Measurements from ENCODE around the gene HCN2.

DNA sequence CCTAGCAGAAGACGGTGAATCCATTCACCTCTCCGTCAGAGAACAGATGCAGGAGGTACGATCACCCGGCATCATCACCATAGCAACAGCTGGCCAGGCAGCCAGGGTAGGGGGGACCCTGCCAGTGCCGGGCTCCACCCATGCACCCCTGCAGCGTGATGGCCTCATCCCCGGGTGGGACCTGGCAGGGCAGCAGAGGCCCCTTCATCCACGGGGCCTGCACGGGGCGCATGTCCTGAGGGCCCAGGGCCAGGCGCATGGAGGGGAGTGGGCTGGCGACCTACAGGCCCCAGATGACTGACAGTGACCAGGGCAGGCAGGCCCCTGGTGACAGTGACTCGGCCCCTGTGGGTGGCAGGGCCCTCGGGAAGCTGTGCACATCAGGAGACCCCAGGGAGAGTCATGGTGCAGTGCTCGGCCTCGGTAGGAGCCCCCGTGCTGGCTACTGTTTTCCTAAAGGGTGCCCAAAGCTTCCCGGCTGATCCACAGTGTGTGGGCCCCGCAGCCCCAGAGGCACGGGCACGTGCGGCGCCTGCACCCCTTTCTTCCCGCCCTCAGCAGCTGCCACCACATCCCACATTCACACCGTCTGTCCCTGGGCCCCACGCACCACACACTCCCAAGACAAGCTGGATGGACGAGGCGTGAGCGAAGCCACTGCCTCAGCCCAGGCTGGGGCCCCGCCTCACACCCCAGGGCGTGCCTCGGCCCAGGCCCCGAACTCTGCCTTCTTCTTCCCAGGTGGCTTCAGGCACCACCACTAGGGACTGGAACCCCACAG, 68.6 kb downstream of the HCN2 start:
- no peak for TF ChIP-seq CTCF (CRISPR knock-in tag; IDR thresholded peaks at IDR 0.05)
- no peak for TF ChIP-seq NBN (conservative IDR thresholded peaks at IDR 0.05)
- TF ChIP-seq, protein P1, sequence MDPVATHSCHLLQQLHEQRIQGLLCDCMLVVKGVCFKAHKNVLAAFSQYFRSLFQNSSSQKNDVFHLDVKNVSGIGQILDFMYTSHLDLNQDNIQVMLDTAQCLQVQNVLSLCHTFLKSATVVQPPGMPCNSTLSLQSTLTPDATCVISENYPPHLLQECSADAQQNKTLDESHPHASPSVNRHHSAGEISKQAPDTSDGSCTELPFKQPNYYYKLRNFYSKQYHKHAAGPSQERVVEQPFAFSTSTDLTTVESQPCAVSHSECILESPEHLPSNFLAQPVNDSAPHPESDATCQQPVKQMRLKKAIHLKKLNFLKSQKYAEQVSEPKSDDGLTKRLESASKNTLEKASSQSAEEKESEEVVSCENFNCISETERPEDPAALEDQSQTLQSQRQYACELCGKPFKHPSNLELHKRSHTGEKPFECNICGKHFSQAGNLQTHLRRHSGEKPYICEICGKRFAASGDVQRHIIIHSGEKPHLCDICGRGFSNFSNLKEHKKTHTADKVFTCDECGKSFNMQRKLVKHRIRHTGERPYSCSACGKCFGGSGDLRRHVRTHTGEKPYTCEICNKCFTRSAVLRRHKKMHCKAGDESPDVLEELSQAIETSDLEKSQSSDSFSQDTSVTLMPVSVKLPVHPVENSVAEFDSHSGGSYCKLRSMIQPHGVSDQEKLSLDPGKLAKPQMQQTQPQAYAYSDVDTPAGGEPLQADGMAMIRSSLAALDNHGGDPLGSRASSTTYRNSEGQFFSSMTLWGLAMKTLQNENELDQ (CRISPR knock-in tag; IDR thresholded peaks at IDR 0.05; ENCODE audit: borderline replicate concordance), result no peak
- no peak for TF ChIP-seq JUND (CRISPR knock-in tag; IDR thresholded peaks at IDR 0.05)
- TF ChIP-seq STAG1 (CRISPR knock-in tag; IDR thresholded peaks at IDR 0.05), result no peak
- no peak for TF ChIP-seq SIN3A (IDR thresholded peaks at IDR 0.05; ENCODE audit: borderline replicate concordance, low read depth, low read length)
- no peak for TF ChIP-seq SP4 (CRISPR knock-in tag; IDR thresholded peaks at IDR 0.05)
- TF ChIP-seq MYPOP (CRISPR knock-in tag; IDR thresholded peaks at IDR 0.05), result no peak
- TF ChIP-seq ZSCAN29 (CRISPR knock-in tag; conservative IDR thresholded peaks at IDR 0.05), result no peak
- TF ChIP-seq AGO1 (IDR thresholded peaks at IDR 0.05; ENCODE audit: low read depth, low read length, poor library complexity, severe bottlenecking), result no peak
- no peak for TF ChIP-seq MEF2D (CRISPR knock-in tag; IDR thresholded peaks at IDR 0.05)

All from HepG2 (cell line).